ENCODE data around the gene KCNAB2. TPM values are rescaled to one million over a fixed set of nuclear protein-coding genes. Genes with fewer than 3 reads are reported as not detected.

Gene KCNAB2
- total RNA-seq, 1 donor from 2014 or later, result 2.2 TPM

DNA sequence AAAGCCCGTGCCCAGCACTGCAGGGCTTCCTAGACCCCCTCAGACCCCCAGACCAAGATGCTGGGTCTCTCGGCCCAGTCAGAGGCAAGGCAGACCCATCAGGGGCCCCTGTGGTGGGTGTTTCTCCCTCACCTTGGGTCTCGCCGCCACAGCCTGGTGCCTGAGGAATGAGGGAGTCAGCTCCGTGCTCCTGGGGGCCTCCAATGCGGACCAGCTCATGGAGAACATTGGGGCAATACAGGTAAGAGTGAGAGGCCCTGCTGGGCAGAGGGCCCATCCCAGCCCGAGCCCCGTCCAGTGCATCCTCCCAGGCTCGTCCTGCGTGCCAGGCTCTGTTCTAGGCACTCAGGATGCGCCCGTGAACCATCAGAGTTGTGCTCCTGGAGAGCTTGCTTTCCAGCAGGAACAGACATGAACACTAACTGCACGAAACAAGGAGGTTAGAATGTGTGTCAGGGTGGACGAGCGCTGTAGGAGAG is 51.5 kb downstream of the KCNAB2 start:
- Histone ChIP-seq H3K4me1 (peaks cover 21% of the 10 kb centered on the region), H3K27ac (no peak overlapping the region), H2AFZ (replicated peaks) (no peak overlapping the region), H3K4me2 (no peak overlapping the region), H3F3A (ENCODE audit: low read depth) (peaks cover 6% of the 10 kb centered on the region), H3K27me3 (no peaks in the 10 kb centered on the region), H4K20me1 (ENCODE audit: low read depth) (peaks cover 4% of the 10 kb centered on the region), H3K36me3 (no peaks in the 10 kb centered on the region), H3K79me2 (ENCODE audit: low read depth) (no peaks in the 10 kb centered on the region), H3K9me3 (ENCODE audit: low read depth) (no peaks in the 10 kb centered on the region), H3K9ac (no peak overlapping the region), H3K4me3 (no peak overlapping the region)
- peak overlapping the region; percentile 50 for H3K27ac Mint-ChIP-seq
- H3K27me3 Mint-ChIP-seq (ENCODE audit: insufficient read depth, low read depth), result peaks cover 4% of the 10 kb centered on the region
- no peak for TF ChIP-seq EZH2 (IDR thresholded peaks at IDR 0.05)
- TF ChIP-seq, protein P1, sequence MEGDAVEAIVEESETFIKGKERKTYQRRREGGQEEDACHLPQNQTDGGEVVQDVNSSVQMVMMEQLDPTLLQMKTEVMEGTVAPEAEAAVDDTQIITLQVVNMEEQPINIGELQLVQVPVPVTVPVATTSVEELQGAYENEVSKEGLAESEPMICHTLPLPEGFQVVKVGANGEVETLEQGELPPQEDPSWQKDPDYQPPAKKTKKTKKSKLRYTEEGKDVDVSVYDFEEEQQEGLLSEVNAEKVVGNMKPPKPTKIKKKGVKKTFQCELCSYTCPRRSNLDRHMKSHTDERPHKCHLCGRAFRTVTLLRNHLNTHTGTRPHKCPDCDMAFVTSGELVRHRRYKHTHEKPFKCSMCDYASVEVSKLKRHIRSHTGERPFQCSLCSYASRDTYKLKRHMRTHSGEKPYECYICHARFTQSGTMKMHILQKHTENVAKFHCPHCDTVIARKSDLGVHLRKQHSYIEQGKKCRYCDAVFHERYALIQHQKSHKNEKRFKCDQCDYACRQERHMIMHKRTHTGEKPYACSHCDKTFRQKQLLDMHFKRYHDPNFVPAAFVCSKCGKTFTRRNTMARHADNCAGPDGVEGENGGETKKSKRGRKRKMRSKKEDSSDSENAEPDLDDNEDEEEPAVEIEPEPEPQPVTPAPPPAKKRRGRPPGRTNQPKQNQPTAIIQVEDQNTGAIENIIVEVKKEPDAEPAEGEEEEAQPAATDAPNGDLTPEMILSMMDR (IDR thresholded peaks at IDR 0.05), result no peak
- TF ChIP-seq EZH2phosphoT487 (IDR thresholded peaks at IDR 0.05), result no peak
- DNase-seq (ENCODE audit: low spot score), result no peak
- peaks cover 3% of the 10 kb centered on the region for H3K36me3 Mint-ChIP-seq
- no peak overlapping the region for H3K4me3 Mint-ChIP-seq
- H3K4me1 Mint-ChIP-seq, result peaks cover 15% of the 10 kb centered on the region
- H3K9me3 Mint-ChIP-seq, result no peaks in the 10 kb centered on the region

GRCh38 chr1:6097824-6098223 is 52.1 kb downstream of the KCNAB2 start:
- DNase-seq (ENCODE audit: low spot score), result no peak
- Mint-ChIP-seq H3K4me1 (peaks cover 15% of the 10 kb centered on the region), H3K27me3 (ENCODE audit: insufficient read depth, low read depth) (peaks cover 5% of the 10 kb centered on the region), H3K9me3 (no peaks in the 10 kb centered on the region), H3K27ac (peak overlapping the region; percentile 50), H3K36me3 (peaks cover 3% of the 10 kb centered on the region), H3K4me3 (no peak overlapping the region)
- Histone ChIP-seq H3K9me3 (ENCODE audit: low read depth) (no peaks in the 10 kb centered on the region), H3K79me2 (ENCODE audit: low read depth) (no peaks in the 10 kb centered on the region), H3K4me2 (no peak overlapping the region), H2AFZ (replicated peaks) (no peak overlapping the region), H3F3A (ENCODE audit: low read depth) (peaks cover 6% of the 10 kb centered on the region), H3K36me3 (no peaks in the 10 kb centered on the region), H3K9ac (no peak overlapping the region), H4K20me1 (ENCODE audit: low read depth) (peaks cover 4% of the 10 kb centered on the region), H3K27me3 (no peaks in the 10 kb centered on the region), H3K4me3 (no peak overlapping the region), H3K27ac (no peak overlapping the region), H3K4me1 (peaks cover 25% of the 10 kb centered on the region)
- TF ChIP-seq EZH2 (IDR thresholded peaks at IDR 0.05) (no peak), EZH2phosphoT487 (IDR thresholded peaks at IDR 0.05) (no peak)
- TF ChIP-seq, protein P1 (IDR thresholded peaks at IDR 0.05), result no peak

DNA sequence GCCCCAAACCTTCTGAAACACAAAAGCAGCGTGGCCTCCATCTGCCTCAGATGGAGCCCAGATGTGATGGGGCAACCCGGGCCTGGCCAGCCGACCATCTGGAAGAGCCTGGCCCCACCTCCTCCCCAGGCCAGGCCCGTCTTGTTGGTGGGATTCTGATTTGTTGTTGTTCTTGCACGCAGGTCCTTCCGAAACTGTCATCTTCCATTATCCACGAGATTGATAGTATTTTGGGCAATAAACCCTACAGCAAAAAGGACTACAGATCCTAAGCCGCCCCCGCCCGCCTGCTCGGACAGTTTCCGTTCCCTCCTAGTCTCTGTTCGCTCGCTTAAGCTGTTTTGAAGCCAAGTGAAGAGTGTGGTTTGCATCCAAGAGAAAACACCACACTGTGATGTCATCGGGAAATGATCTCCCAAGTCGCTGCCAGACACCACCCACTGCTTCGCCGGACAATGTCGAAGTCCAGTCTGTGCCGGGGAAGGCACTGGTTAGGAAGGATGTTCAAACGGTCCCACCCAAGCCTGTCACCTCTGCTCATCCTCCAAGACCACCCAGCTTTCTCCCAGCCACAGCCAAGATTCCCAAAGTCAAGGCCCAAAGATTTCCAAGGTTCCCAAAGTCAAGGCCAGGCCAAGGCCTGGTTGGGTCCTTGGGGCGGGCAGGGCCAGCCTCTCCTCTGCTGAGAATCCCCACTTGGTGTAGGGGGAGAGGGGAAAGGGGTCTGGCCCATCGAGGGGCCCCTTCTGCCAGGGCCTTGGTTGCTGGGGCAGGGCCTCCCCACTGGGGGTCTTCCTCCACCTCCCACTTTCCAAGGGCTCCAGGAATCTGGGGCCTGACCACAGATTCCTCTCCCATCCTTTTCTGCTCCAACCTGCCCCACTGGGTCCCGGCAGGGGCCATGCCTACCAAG is 52.9 kb downstream of the KCNAB2 start:
- Mint-ChIP-seq H3K4me1 (peaks cover 15% of the 10 kb centered on the region), H3K4me3 (no peak overlapping the region), H3K36me3 (peaks cover 3% of the 10 kb centered on the region), H3K27me3 (ENCODE audit: insufficient read depth, low read depth) (peaks cover 5% of the 10 kb centered on the region), H3K9me3 (no peaks in the 10 kb centered on the region), H3K27ac (peak overlapping the region; percentile 35)
- DNase-seq (ENCODE audit: low spot score), result no peak
- Histone ChIP-seq H3K4me1 (peaks cover 25% of the 10 kb centered on the region), H3K4me3 (no peak overlapping the region), H3K27ac (no peak overlapping the region), H3K9me3 (ENCODE audit: low read depth) (no peaks in the 10 kb centered on the region), H3K79me2 (ENCODE audit: low read depth) (no peaks in the 10 kb centered on the region), H3K9ac (no peak overlapping the region), H4K20me1 (ENCODE audit: low read depth) (peaks cover 4% of the 10 kb centered on the region), H2AFZ (replicated peaks) (no peak overlapping the region), H3K4me2 (no peak overlapping the region), H3K36me3 (no peaks in the 10 kb centered on the region), H3F3A (ENCODE audit: low read depth) (peaks cover 6% of the 10 kb centered on the region), H3K27me3 (no peaks in the 10 kb centered on the region)
- TF ChIP-seq EZH2 (IDR thresholded peaks at IDR 0.05), result no peak
- TF ChIP-seq, protein P1 (IDR thresholded peaks at IDR 0.05), result no peak
- TF ChIP-seq EZH2phosphoT487 (IDR thresholded peaks at IDR 0.05), result no peak
